Epithelial cell of prostate (primary cell): Measurements from ENCODE around the gene TSHZ2.

Experiments
- DNase-seq: peaks from one replicate; pipeline ENCODE4 v3.0.0-alpha.2; 2011; ENCODE audit warnings: low read depth, low spot score
- H3K27ac ChIP-seq: fragments of 450-650 bp; 2 replicates; pipeline ENCODE4 v1.5.1; 2017; ENCODE audit warnings: mild to moderate bottlenecking

The TSHZ2 gene

DNA sequence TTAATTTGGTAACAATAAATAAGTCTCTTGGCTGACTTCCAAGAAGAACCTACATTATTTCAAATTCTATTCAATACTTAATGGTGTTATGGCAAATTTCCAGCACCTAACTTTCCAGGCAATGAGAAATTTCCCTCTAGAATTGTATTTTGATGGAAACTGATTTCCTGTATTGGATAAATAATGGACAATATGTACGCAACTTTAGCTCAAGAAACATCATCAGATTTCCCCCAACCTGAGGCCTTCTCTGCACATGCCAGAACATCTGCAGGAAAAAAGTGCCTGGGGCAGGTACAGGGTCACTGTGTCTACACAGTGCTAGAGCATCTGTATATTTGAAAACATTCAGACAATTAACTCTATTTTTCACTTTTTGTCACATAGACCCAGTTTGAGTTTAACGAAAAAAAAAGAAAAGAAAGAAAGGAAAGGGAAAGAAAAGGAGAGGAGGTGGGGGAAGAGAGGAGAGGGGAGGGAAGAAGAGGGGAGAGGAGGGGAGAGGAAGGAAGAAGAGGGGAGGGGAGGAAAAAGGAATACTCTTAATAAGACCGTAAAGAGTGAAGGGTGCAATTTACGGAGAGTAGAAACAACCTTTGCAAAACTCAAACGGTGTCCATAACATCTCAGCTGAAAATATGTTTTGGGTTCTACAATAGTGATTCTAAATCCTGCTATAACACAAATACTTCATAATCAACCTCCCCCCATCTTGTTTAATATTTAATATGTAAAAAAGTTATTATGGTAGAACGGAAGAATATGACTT is 130.0 kb downstream of the TSHZ2 start:
- no peak overlapping the region for H3K27ac ChIP-seq
- DNase-seq: no peak

DNA sequence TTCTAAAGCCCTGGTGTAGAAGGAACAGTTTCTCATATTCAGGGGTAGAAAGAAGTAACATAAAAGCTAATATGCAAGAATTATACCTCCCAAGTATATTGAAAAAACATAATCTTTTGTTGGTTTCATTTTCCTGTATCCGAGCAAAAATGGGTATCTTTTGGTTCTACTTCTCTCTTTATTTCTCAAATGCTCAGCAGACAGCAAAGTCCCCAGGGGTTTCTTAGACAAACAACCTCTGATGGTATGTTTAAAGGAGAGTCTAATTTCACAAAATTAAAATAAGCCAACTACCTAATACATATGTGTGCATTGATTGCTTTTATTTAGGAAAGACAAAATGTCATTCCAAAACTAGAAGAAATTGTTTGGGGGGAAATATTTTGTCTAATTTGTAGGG is 131.0 kb downstream of the TSHZ2 start:
- no peak for DNase-seq
- no peak overlapping the region for H3K27ac ChIP-seq

DNA sequence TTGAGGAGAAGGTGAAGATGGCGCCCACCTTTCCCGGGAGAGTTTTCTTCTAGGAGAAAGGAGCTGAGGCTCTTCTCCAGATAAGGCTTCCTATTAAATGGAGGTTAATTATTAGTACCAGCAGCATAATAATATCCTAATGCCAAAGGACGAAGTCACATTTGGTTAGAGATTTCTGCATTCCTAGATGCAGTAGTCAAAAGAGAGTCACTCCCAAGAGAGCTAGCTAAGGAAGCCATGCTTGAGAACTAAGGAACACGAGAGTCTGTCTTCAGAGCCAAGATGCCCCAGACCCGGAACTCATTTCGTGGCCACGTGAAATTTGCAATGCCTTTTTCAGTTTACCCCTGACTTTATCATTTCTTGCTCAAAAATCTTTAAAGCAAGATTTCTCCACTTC is 132.7 kb downstream of the TSHZ2 start:
- no peak overlapping the region for H3K27ac ChIP-seq
- DNase-seq: no peak

DNA sequence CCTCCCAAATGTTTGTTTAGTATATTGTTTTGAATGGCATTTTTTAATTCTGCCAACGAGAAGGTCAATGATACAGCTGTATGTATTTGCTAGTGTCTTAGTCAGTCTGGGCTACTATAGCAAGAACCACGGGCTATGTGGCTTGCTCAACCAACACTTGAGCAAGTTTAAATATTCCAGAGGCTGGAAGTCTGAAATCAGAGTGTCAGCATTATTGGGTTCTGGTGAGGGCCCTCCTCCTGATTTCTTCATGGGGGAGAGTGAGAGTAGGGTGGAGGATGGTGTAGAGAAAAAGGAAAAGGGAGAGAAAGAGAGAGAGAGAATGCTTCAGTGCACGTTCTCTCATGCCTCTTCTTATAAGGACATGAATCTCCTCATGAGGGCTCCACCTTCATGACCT is 144.6 kb downstream of the TSHZ2 start:
- no peak overlapping the region for H3K27ac ChIP-seq
- DNase-seq: no peak

DNA sequence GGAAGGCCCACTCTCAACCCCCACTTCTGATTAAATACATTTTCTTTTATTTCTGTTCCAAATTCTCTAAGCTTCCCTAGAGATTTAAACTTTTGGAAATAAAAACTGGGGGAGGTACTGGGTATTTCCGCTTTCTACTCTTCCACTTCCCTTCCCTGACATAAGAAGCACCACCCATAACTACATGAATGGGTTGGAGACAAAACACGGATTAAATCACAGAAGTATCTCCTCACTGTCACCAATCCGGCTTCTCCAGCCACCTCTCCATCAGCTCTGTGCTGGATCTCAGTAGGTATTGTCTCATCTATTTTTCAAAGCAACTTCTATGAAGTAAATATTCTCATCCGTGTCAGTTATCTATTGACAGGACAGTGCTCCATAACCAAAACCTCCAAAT is 150.7 kb downstream of the TSHZ2 start:
- no peak for DNase-seq

DNA sequence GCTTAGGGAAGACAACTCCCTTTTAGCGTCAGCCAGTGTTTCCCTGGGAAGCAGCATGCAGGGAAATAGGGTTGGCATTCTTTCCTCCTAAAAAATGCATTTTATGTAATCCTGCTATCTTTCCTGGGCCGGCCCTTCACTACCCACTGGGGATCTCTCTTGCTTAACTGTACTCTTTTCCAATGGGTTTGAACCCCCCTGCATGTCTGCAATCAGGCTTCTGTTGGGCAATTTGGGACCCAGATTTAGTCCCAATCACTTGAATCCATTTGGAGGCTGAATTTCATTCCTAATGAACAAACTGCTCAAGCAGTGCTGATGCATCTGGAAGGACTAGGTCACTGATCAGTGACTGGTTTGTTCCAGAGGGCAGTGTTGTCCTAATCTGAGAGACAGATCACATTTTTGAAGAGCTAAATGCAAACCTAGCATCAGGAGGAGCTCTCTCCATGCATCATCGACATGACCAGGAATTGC is 152.0 kb downstream of the TSHZ2 start:
- H3K27ac ChIP-seq: no peak overlapping the region
- DNase-seq: no peak

More for the DNA sequence above, 150.7 kb downstream of the TSHZ2 start:
- no peak overlapping the region for H3K27ac ChIP-seq

DNA sequence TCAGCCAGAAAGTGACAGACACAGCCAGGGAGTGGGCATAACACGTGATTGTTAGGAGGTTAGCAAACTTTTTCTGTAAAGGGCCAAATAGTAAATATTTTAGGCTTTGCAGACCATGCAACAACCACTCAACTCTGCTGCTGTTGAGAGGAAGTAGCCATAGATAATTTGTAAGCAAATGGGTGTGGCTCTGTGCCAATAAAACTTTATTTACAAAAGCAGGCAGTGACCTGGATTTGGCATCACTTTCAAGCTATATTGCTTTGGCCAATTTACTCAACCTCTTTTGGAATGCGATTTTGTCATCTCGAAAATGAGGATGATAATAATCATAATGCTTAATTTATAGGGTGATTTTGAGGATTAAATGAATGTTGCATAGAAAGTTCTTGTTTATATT is 152.6 kb downstream of the TSHZ2 start:
- no peak for DNase-seq
- H3K27ac ChIP-seq: no peak overlapping the region

DNA sequence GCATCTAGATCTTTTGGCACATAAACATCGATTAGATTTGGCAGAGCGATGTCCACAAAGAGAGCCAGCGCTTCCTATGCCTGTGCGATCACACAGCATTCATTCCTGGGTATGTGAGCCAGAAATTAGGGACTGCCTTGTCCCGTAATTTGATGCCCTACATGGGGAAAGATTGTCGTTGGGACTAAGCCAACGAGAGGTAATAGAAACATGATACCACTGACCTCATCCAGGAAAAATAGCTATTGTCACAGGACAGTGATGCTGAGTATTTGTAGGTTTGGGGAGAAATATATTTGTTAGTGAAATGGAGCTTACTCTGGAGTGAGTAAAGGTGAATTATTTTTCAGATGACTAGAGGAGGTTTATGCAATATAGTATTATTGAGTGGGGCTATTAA is 154.0 kb downstream of the TSHZ2 start:
- H3K27ac ChIP-seq: no peak overlapping the region
- DNase-seq: no peak

DNA sequence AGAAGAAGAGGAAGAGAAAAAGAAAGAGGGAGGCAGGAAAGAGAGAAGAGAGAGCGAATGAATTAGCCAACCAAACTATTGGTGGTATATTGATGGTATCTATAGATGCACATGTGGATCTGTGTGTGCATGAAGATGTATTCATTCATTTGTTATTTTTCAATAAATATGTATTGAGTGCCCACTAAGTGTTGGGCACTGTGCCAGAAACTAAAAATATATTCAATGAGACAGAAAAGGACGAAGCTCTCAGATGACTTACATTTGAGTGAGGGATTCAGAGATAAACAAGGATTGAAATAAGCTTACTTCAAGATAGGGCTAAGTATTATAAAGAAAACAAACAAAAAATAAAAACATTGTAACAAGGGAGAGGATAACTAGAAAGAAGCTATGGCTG is 154.9 kb downstream of the TSHZ2 start:
- no peak for DNase-seq

DNA sequence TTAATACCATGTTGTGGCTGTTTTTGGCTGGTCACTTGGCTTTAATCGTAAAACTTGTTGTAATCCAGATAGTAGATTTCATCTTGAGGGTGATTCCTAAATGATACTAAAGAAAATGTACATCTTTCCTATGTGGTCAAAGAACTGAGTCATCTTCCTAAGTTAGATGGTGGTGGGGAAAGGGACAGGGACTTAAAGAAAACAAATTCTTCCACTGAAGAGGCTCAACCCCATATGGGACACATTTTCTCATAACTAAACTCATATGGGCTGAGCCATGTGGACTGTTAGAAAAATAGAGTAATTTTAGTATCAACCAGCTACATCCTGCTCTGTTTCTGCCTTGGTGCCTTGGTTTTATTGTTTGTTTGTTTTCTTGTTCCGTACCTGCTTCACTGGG is 155.8 kb downstream of the TSHZ2 start:
- no peak overlapping the region for H3K27ac ChIP-seq
- DNase-seq: no peak

More for the DNA sequence above, 154.9 kb downstream of the TSHZ2 start:
- H3K27ac ChIP-seq: no peak overlapping the region

DNA sequence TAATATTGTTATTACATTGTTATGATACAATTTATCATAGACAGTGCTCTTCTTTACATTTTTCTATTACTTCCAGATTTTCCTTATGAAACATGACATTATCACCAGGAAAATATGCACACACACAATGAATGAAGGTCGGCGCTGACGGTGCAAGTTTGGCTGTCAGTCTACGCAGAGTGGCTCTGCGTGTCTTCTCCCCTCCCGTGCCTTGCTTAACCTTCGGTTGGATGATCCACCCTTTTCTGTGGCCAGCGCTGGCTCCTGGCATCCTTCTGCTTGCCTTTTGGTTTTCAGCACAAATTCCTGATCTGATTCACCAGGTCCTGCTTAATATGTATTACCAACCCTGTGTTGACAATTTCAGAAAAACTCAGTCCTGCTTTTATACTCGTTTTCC is 157.4 kb downstream of the TSHZ2 start:
- H3K27ac ChIP-seq: no peak overlapping the region
- no peak for DNase-seq

DNA sequence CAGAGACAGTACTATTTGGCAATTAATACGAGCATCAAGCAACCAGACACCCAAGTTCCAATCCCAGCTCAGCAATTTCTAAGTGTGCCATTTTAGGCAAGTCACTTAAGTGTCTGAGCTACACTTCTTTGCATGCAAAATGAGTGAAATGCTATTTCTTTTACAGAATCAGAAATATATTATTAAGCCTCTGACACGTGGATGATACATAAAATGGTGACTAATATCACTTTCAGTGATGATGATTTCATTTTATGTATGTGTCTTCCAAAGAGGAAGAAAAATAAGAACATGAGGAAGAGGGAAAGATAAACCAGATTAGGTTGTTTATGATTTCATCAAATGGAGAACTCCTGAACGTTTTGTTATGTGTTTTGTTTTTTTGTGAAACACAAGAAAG is 158.6 kb downstream of the TSHZ2 start:
- DNase-seq: no peak
- H3K27ac ChIP-seq: no peak overlapping the region

DNA sequence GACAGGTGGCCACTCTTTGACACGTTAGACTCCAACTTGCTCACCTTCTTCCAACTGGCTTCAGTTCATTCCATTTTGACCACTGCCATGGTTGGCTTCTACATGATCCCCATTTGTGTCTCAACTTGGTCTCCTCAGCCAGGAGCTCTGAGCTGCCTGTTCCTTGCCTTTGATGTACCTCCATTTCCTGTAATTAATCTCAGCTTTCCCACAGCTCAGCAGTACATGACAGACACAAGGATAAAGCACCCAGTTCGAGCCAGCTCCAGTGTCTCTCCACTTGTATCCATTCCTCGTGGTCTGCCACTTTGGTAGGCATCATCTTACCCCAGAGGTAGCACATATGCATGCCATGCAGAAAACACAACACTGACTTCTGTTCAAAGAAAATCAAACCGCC is 161.0 kb downstream of the TSHZ2 start:
- no peak for DNase-seq
- no peak overlapping the region for H3K27ac ChIP-seq

DNA sequence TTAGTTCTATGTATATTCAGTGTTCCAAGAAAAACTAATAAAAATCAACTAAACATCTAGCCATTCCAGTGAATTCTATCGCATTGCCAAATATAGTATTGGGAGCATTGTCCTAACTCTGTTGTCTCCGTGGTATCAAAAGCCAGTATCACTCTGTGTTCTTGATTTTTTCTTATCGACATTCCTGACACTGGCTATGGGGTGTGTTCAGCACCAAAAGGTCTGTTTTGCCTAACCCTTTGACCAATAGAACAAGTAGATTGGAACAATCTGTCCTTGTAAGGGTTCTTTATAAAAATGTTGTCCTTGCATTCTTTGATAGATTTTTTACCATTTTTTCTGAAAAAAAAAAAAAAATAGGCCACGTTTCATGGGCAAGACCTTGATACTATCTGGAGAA is 161.5 kb downstream of the TSHZ2 start:
- no peak for DNase-seq

DNA sequence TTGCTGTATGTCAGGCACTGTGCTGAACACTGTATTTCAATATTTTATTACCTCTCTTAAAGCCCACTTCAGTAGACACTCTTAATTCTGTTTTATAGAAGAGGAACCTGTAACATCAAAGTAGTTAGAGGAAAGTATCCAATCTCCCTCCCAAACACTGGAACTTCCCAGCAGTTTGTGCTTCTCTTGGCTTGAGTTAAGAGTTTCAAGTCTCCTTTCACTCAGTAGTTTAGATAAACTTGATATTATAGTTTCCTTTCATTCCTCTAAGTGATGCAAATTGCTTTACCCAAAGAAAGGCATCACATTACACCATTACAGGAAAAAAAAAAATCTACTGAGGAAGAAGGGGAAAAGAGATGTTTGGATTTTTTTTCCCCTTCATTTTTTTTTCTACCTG is 164.3 kb downstream of the TSHZ2 start:
- no peak overlapping the region for H3K27ac ChIP-seq
- DNase-seq: no peak

More for the DNA sequence above, 161.5 kb downstream of the TSHZ2 start:
- H3K27ac ChIP-seq: no peak overlapping the region

DNA sequence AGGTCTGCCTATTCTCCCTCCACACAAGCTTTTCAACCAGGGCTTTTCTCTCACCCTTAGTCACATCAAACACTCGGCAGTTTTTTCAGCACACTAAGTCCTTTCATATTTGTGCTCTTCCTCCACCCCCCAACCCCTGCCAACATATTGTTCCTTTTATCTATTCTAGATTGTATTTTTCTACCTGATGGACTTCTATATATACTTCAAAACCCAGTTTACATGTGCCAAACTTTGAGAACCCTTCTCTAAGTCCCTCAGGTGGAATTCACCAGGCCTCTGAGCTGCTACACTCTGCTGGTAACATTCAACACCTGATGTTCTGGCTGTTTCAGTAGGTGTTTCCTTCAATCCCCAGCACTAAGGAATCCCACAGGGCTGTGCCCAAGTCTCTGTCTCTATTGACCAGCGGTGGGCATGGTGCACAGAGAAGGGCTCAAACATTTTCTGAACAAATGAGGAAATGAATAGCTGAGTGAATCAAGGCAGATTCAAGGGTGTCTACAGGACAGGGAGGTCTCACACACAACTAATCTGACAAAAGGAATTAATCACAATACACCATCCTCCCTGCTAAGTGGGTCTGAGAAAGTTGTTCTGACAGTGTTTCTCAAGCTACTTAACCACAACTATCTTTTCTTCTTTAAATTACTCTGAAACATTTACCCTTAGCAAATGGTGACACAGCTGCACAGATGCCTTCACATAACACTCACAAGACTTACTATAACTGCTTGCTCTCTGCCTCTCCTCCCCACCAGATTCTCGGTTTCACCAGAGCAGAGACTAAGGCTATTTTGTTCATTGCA is 166.5 kb downstream of the TSHZ2 start:
- H3K27ac ChIP-seq: no peak overlapping the region
- no peak for DNase-seq

DNA sequence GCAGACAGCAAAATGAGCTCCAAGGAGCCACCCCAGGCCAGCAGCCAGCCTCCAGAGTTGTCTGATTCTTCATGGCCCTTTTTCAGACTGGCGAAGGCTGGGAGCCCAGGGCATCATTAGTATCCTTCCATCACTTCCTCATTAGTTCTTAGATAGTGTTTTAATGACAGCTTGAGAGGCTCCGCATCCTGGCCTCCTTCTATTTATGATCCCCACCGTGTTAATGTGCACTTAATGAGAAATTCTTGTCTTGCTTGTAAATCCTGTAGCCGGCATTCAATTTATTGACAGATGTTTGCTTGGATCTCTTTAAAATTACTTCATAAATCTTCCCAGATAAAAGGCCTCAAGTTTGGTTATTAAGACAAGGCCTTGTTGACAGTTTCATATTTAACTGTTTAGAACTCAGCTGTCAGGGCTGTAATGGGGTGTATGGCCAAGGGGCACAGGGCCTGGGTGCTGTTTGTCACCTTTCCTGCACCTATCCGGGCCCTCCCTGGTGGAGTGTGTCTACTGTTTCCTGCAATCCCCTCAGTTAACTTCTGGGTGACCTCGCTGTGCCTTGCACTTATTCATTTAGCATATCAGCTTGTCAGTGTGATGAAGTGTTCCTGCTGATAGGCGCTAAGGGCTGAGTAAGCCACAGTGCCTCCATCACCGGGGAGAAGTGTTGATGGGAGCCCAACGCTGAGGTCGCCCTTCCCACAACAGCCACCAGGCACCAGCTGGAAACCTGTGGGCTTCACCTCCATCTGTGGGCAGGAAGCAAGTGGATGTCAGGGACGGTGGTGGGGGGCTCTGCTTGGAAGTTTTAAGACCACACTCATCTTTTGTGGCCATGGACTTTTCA is 169.3 kb downstream of the TSHZ2 start:
- no peak overlapping the region for H3K27ac ChIP-seq
- DNase-seq: no peak

DNA sequence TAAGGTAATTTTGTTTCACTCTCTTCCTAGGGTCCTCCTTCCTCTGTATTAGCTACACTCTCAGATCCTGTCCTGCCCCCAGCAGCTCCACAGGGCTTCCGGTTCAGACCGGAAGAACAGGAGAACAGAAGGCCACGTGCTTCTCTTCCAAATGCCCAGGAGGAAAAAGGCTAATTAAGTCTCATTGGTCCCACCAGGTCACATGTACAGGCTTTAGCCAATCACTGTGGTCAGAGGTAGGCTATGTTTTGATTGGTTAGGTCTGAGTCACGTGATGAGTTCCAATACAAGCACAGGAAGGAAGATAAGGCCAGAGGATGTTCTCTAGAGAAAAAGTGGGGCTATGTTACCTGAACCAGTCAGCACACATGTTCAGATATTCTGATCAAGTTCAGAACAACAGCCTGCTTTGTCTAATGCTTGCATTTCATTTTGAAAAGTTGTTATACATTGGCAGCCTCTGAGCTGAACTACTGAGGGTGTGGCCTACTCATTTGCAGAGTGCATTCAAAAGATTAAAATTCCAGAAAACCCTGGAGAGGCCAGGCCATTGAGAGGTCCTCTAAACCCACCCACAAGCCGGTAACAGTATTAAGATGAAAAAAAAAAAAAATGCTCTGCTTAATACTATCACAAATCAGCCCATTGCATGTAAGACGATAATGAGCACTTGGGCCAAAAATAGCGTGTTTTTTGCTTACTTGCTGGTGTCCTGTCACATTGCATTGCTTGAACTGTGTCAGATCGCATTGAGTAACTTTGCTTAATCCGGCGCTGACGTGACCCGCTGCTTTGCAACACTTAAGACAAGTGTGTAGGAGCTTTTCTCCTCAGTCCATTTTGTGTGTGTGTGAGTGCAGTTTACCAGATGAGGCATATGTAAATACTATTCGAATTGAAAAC is 170.3 kb downstream of the TSHZ2 start:
- no peak overlapping the region for H3K27ac ChIP-seq
- no peak for DNase-seq

DNA sequence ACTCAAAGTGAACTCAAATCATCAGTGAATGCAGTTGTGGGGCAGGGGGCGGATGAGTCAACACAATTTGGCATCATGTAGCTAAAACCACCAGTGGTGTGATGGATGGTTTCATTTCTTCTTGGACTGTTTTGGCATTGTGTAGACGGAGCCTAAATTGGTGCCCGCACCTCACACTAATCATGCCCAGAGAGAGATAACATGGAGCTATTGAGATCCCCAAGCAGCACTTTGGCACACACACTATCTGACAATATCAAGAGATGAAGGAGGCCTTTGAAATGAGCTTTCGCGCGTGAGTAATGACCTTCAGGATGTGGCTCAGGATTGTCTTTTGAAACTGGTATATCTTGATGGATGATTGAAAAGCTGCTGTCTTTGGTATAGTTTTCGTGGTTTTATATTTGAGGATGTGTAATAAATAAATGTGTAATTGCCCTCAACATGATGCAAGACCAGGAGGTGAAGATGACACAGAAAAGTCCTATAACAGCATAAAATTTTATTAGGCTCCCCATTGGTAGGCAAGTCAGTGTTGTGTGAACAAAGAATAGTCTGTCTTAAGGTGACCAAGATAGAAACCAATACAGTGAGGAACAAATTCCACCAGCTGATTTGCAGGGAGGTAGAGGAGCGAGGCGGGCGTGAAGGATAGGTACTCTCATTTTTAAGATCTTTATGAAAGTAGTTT is 174.2 kb downstream of the TSHZ2 start:
- no peak overlapping the region for H3K27ac ChIP-seq
- DNase-seq: no peak
